Cardiac fibroblast (primary cell): ENCODE measurements around the gene GPC6.

Experiments used
- DNase-seq, 2 donors: peaks; one replicate each; pipeline versions ENCODE4 v3.0.0 to v3.0.0-alpha.2; 2010; ENCODE audit warnings: low read depth in 2 of 2
- H3K4me3 ChIP-seq, 2 donors: replicated peaks in 1 of 2; 1 replicate in 1 of 2; 2 replicates in 1 of 2; pipeline ENCODE4 v1.5.1; 2011; ENCODE audit warnings: low read depth in 2 of 2, low read length in 2 of 2, mild to moderate bottlenecking in 2 of 2, moderate library complexity in 1 of 2
- CTCF ChIP-seq: IDR thresholded peaks from one replicate; pipeline ENCODE4 v1.5.1; 2011; ENCODE audit warnings: low read depth, mild to moderate bottlenecking, low read length, inconsistent platforms

Gene GPC6

GRCh38 chr13:94020833-94021232, 794.2 kb downstream of the GPC6 start:
- peak in 1 of 2 donors; percentile 48 for DNase-seq
- no peak overlapping the region for H3K4me3 ChIP-seq
- TF ChIP-seq CTCF, result no peak

GRCh38 chr13:94028234-94028633, 801.6 kb downstream of the GPC6 start:
- no peak for DNase-seq
- H3K4me3 ChIP-seq, result no peak overlapping the region
- TF ChIP-seq CTCF, result no peak

- no peak for TF ChIP-seq CTCF
- no peak for DNase-seq
- no peak overlapping the region for H3K4me3 ChIP-seq
Measured at GRCh38 chr13:94028650-94029049, 802.0 kb downstream of the GPC6 start.

GRCh38 chr13:94030415-94031119, 804.0 kb downstream of the GPC6 start:
- DNase-seq, result peak in 1 of 2 donors; percentile 19
- no peak for TF ChIP-seq CTCF
- H3K4me3 ChIP-seq, result no peak overlapping the region

DNA sequence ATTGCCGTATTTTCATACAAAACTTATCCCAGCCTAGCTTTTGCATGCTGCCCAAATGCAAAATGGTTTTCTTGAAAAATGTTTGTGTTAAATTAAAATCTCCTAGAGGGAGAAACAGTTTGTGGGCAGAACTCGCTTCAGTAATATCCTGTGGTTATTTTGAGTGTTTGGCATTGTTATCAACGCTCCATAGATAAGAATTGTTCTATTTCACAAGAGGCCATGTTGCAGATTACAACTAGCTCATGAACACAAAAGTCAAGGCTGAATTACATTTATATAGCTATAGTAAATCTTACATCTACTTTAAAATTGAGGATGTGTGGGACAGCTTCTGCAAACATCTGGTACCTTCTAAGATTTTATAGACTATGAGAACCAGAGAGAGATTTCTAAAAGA, 805.0 kb downstream of the GPC6 start:
- DNase-seq, result peak in 1 of 2 donors; percentile 41
- no peak for TF ChIP-seq CTCF
- no peak overlapping the region for H3K4me3 ChIP-seq

DNA sequence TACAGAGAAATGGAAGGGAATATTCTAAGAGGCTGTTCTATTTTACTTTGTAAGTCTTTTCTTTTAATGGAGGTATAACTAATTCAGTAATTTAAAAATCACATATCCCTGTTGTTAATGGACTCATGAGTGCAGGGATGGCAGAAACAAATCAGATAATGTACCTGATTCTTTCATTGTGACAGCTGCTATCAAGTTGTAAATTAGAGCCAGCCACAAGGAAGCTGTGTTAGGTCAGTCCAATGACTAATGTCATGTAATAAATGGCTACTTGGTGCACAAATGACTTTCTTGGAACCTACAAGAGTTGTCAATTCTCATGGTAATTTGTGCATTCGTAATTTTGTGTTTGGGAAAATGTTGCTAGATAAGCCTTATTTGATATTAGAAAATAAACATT, 806.5 kb downstream of the GPC6 start:
- TF ChIP-seq CTCF, result no peak
- no peak for DNase-seq
- no peak overlapping the region for H3K4me3 ChIP-seq
